HepG2 (cell line): Measurements from ENCODE around the gene SLC25A10. TPM values are rescaled to one million over a fixed set of nuclear protein-coding genes. Genes with fewer than 3 reads are reported as not detected.

Source experiments
- CENPX ChIP-seq: sonication (generic); formaldehyde crosslinking; IDR thresholded peaks from 2 replicates; pipeline ENCODE4 v1.9.0; 2021; ENCODE audit warnings: mild to moderate bottlenecking, missing genetic modification reagents, moderate library complexity
- DPF2 ChIP-seq: sonication (generic); formaldehyde crosslinking; IDR thresholded peaks from 2 replicates; pipeline ENCODE4 v1.4.0; 2020; ENCODE audit warnings: mild to moderate bottlenecking, low read depth, missing genetic modification reagents, borderline replicate concordance
- FOXO1 ChIP-seq: sonication (generic); formaldehyde crosslinking; IDR thresholded peaks from 2 replicates; pipeline ENCODE4 v1.4.0; 2020; ENCODE audit warnings: missing genetic modification reagents
- KAT7 ChIP-seq: IDR thresholded peaks from 2 replicates; pipeline ENCODE4 v1.6.1; 2018; ENCODE audit warnings: borderline replicate concordance, missing compliant biosample characterization
- KDM4B ChIP-seq: sonication (generic); formaldehyde crosslinking; IDR thresholded peaks from 2 replicates; pipeline ENCODE4 v1.4.0; 2020; ENCODE audit warnings: missing genetic modification reagents
- KDM5B ChIP-seq: sonication (generic); formaldehyde crosslinking; IDR thresholded peaks from 2 replicates; pipeline ENCODE4 v1.4.0; 2020; ENCODE audit warnings: missing genetic modification reagents, mild to moderate bottlenecking, borderline replicate concordance
- MYC ChIP-seq: sonication (generic); formaldehyde crosslinking; IDR thresholded peaks from 2 replicates; pipeline ENCODE4 v1.9.0; 2021; ENCODE audit warnings: missing genetic modification reagents, borderline replicate concordance
- NCOA1 ChIP-seq: sonication (generic); formaldehyde crosslinking; IDR thresholded peaks from 2 replicates; pipeline ENCODE4 v1.9.0; 2021; ENCODE audit warnings: missing genetic modification reagents
- PAF1 ChIP-seq: IDR thresholded peaks from 2 replicates; pipeline ENCODE4 v1.6.1; 2016; ENCODE audit warnings: missing genetic modification reagents, missing compliant biosample characterization
- POLR2G ChIP-seq: fragments of 200-400 bp; formaldehyde crosslinking; IDR thresholded peaks from 2 replicates; pipeline ENCODE4 v1.6.1; 2018; ENCODE audit warnings: mild to moderate bottlenecking, low read depth, low read length, moderate library complexity
- PTBP1 ChIP-seq: fragments of 200-400 bp; formaldehyde crosslinking; IDR thresholded peaks from 2 replicates; pipeline ENCODE4 v1.6.1; 2018; ENCODE audit warnings: low read length, low read depth; ENCODE audit not compliant: poor library complexity, severe bottlenecking
- RBAK ChIP-seq: sonication (generic); formaldehyde crosslinking; IDR thresholded peaks from 2 replicates; pipeline ENCODE4 v1.5.1; 2020; ENCODE audit warnings: mild to moderate bottlenecking, missing genetic modification reagents
- RFXANK ChIP-seq: IDR thresholded peaks from 2 replicates; pipeline ENCODE4 v1.6.1; 2016
- ZFP41 ChIP-seq: sonication (generic); formaldehyde crosslinking; IDR thresholded peaks from 2 replicates; pipeline ENCODE4 v1.4.0; 2020; ENCODE audit warnings: mild to moderate bottlenecking, missing genetic modification reagents, borderline replicate concordance
- ZKSCAN8 ChIP-seq: IDR thresholded peaks from 2 replicates; pipeline ENCODE4 v1.6.1; 2016; ENCODE audit warnings: borderline replicate concordance, missing genetic modification reagents, missing compliant biosample characterization
- ZNF124 ChIP-seq: sonication (generic); formaldehyde crosslinking; IDR thresholded peaks from 2 replicates; pipeline ENCODE4 v1.4.0; 2020; ENCODE audit warnings: missing genetic modification reagents
- ZNF446 ChIP-seq: sonication (generic); formaldehyde crosslinking; IDR thresholded peaks from 2 replicates; pipeline ENCODE4 v1.5.0; 2020; ENCODE audit warnings: mild to moderate bottlenecking, missing genetic modification reagents
- ZNF451 ChIP-seq: sonication (generic); formaldehyde crosslinking; IDR thresholded peaks from 2 replicates; pipeline ENCODE4 v1.5.0; 2020; ENCODE audit warnings: mild to moderate bottlenecking, missing genetic modification reagents
- ZNF672 ChIP-seq: sonication (generic); formaldehyde crosslinking; IDR thresholded peaks from 2 replicates; pipeline ENCODE4 v1.8.1; 2022; ENCODE audit warnings: missing genetic modification reagents
- polyA plus RNA-seq, 8 experiments: library from polyadenylated mRNA; depleted of rRNA in 3 of 8; stranded (reverse) in 7 of 8; unstranded in 1 of 8; fragments of >200 nt; fragmentation: Illumina TruSeq in 4 of 8; extraction: Trizol in 4 of 8; gene quantifications; 2 replicates each; pipeline versions ENCODE4 v1.2.1 to v1.2.3, GENCODE V29; 2011 to 2016; ENCODE audit warnings: low read depth in 4 of 8, missing spikeins in 1 of 8, mixed read lengths in 1 of 8; ENCODE audit not compliant: insufficient read depth in 1 of 8
- total RNA-seq, 5 experiments: library from RNA; depleted of rRNA; stranded (reverse); fragments of >200 nt; fragmentation: Illumina TruSeq; extraction: Trizol; gene quantifications; 2 replicates each; pipeline ENCODE4 v1.2.3, GENCODE V29; 2016; ENCODE audit warnings: low read depth in 1 of 5
- TF ChIP-seq, protein P1 (sequence below): sonication (generic); formaldehyde crosslinking; IDR thresholded peaks from 2 replicates; pipeline ENCODE4 v1.4.0; 2020; ENCODE audit warnings: mild to moderate bottlenecking, missing genetic modification reagents
- TF ChIP-seq, protein P2 (sequence below): sonication (generic); formaldehyde crosslinking; IDR thresholded peaks from 2 replicates; pipeline ENCODE4 v1.5.1; 2020; ENCODE audit warnings: missing genetic modification reagents, mild to moderate bottlenecking, borderline replicate concordance
- TF ChIP-seq, protein P3 (sequence below), 2 experiments: sonication (generic) in 1 of 2; formaldehyde crosslinking in 1 of 2; IDR thresholded peaks; 2 replicates each; pipeline versions ENCODE4 v1.4.0 to v1.6.1; 2018 to 2020; ENCODE audit warnings: missing genetic modification reagents in 2 of 2, borderline replicate concordance in 1 of 2, low read depth in 1 of 2, mild to moderate bottlenecking in 1 of 2, missing biosample characterization in 1 of 2
- TF ChIP-seq, protein P4 (sequence below): sonication (generic); formaldehyde crosslinking; IDR thresholded peaks from 2 replicates; pipeline ENCODE4 v1.5.0; 2020; ENCODE audit warnings: missing genetic modification reagents, mild to moderate bottlenecking, borderline replicate concordance

Gene SLC25A10
- total and polyA plus RNA-seq, 2 of the 13 experiments (the other 11 are each of a cell fraction or from before 2014, with no cell fraction given) = 46.5 to 140 TPM

DNA sequence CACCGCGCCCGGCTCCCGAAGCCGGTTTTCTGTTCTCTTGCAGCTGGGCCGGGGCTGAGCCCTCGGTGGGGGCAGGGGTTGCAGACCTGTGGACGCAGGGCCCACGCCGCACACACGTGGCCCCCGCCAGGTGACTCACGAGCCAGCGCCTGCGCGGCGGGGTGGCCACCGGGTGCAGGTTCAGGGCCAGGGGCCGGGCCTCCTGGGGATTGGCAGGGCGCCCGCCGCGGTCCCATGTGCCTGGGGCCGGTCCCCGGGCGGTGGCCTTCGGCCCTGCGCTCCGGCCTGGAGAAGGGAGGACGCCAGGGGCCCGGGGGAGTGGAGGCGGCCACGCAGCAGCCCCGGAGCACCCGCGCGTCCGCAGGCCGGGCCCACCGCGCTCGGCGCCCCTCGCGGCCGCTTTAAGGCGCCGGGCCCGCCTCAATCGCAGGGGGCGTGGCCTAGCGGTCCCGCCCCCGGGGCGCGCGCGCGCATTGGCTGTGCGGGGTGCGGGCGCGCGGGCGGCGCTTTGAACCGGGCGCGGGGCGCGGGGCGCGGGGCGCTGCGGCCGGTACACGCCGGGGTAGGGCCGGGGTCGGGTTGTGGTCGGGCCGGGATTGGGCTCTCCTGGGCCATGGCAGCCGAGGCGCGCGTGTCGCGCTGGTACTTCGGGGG is at the start of gene SLC25A10 (continued):
- peak; percentile 84 for TF ChIP-seq RFXANK
- TF ChIP-seq, protein P1, sequence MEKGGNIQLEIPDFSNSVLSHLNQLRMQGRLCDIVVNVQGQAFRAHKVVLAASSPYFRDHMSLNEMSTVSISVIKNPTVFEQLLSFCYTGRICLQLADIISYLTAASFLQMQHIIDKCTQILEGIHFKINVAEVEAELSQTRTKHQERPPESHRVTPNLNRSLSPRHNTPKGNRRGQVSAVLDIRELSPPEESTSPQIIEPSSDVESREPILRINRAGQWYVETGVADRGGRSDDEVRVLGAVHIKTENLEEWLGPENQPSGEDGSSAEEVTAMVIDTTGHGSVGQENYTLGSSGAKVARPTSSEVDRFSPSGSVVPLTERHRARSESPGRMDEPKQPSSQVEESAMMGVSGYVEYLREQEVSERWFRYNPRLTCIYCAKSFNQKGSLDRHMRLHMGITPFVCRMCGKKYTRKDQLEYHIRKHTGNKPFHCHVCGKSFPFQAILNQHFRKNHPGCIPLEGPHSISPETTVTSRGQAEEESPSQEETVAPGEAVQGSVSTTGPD (CRISPR knock-in tag) = 0 out of 2 replicates have a peak, but pooled peaks have one; percentile 44
- TF ChIP-seq RBAK (CRISPR knock-in tag) = no peak
- TF ChIP-seq, protein P2, sequence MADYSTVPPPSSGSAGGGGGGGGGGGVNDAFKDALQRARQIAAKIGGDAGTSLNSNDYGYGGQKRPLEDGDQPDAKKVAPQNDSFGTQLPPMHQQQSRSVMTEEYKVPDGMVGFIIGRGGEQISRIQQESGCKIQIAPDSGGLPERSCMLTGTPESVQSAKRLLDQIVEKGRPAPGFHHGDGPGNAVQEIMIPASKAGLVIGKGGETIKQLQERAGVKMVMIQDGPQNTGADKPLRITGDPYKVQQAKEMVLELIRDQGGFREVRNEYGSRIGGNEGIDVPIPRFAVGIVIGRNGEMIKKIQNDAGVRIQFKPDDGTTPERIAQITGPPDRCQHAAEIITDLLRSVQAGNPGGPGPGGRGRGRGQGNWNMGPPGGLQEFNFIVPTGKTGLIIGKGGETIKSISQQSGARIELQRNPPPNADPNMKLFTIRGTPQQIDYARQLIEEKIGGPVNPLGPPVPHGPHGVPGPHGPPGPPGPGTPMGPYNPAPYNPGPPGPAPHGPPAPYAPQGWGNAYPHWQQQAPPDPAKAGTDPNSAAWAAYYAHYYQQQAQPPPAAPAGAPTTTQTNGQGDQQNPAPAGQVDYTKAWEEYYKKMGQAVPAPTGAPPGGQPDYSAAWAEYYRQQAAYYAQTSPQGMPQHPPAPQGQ = no peak
- peak; percentile 98 for TF ChIP-seq KDM4B (CRISPR knock-in tag)
- TF ChIP-seq ZNF446 (CRISPR knock-in tag) = peak; percentile 72
- TF ChIP-seq, protein P3, sequence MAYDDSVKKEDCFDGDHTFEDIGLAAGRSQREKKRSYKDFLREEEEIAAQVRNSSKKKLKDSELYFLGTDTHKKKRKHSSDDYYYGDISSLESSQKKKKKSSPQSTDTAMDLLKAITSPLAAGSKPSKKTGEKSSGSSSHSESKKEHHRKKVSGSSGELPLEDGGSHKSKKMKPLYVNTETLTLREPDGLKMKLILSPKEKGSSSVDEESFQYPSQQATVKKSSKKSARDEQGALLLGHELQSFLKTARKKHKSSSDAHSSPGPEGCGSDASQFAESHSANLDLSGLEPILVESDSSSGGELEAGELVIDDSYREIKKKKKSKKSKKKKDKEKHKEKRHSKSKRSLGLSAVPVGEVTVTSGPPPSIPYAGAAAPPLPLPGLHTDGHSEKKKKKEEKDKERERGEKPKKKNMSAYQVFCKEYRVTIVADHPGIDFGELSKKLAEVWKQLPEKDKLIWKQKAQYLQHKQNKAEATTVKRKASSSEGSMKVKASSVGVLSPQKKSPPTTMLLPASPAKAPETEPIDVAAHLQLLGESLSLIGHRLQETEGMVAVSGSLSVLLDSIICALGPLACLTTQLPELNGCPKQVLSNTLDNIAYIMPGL (CRISPR knock-in tag; IDR thresholded peaks at IDR 0.05; ENCODE audit: borderline replicate concordance in 1 of 2, low read depth in 1 of 2) = peak in 1 of 2 experiments; percentile 92; a peak in 1 of 4 replicates
- TF ChIP-seq ZKSCAN8 (CRISPR knock-in tag) = peak; percentile 88; the same call in 1 of the 2 replicates
- peak; percentile 87 for TF ChIP-seq FOXO1 (CRISPR knock-in tag)
- no peak for TF ChIP-seq CENPX
- peak; percentile 32; the same call in 1 of the 2 replicates for TF ChIP-seq DPF2 (CRISPR knock-in tag)
- peak; percentile 99 for TF ChIP-seq KDM5B (CRISPR knock-in tag)
- peak; percentile 96 for TF ChIP-seq KAT7 (CRISPR knock-in tag)
- no peak for TF ChIP-seq PTBP1
- peak; percentile 99 for TF ChIP-seq ZFP41
- TF ChIP-seq ZNF451 = peak; percentile 98
- peak; percentile 99 for TF ChIP-seq ZNF124
- peak; percentile 99 for TF ChIP-seq MYC (CRISPR knock-in tag)
- peak; percentile 94 for TF ChIP-seq NCOA1
- TF ChIP-seq, protein P4, sequence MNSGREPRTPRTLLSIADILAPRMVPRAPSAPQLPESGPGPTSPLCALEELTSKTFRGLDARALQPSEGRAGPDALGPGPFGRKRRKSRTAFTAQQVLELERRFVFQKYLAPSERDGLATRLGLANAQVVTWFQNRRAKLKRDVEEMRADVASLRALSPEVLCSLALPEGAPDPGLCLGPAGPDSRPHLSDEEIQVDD (CRISPR knock-in tag) = peak; percentile 99
- no peak for TF ChIP-seq PAF1
- peak; percentile 88; the same call in 1 of the 2 replicates for TF ChIP-seq ZNF672 (CRISPR knock-in tag)
- TF ChIP-seq POLR2G = peak; percentile 61; the same call in 1 of the 2 replicates
